Measurements from ENCODE around the gene LMF1. TPM values are rescaled to one million over a fixed set of nuclear protein-coding genes. Genes with fewer than 3 reads are reported as not detected.

The LMF1 gene
- total and polyA plus RNA-seq, 2 of the 4 experiments (the other 2 are of a cell fraction) = 7.7 to 13.1 TPM

- no peaks in the 10 kb centered on the region for H3K36me3 ChIP-seq (ENCODE audit: control insufficient read depth, insufficient read depth, low read length)
- H3K9me1 ChIP-seq (ENCODE audit: insufficient read depth, low read length) = no peaks in the 10 kb centered on the region; the same call in 1 of the 2 replicates
- POLR2A ChIA-PET (ENCODE audit: unreplicated experiment) = no interaction called here
- no peak overlapping the region for H4K5ac ChIP-seq (ENCODE audit: low read depth, low read length)
- no peaks in the 10 kb centered on the region; the same call in 1 of the 2 replicates for H4K20me1 ChIP-seq (ENCODE audit: insufficient read depth, low read length)
- no peak overlapping the region for H3K14ac ChIP-seq (replicated peaks; ENCODE audit: low read depth, low read length)
- H2AK9ac ChIP-seq (replicated peaks; ENCODE audit: low read depth, low read length, poor library complexity) = no peak overlapping the region
- no peak overlapping the region for H3K4ac ChIP-seq (ENCODE audit: low read depth, low read length)
- no peak overlapping the region for H3K4me2 ChIP-seq (ENCODE audit: low read depth, low read length)
- no peak overlapping the region for H2AK5ac ChIP-seq (ENCODE audit: low read depth, low read length)
- no peaks in the 10 kb centered on the region for H3K4me1 ChIP-seq (ENCODE audit: control insufficient read depth, insufficient read depth, low read length)
- no peak overlapping the region for H2BK5ac ChIP-seq (ENCODE audit: low read depth, low read length, poor library complexity, severe bottlenecking)
- in situ Hi-C loops (cut with MboI; ENCODE audit: low sequenced_read_pairs) (no loop called here), dilution Hi-C loops (cut with HindIII; ENCODE audit: low sequenced_read_pairs, unreplicated experiment) (no loop called here), intact Hi-C loops (cut with micrococcal nuclease) (loop anchor here (5.0 kb wide), 1 partner anchor 268 kb away; no protein-coding TSS in a partner anchor)
- H2BK20ac ChIP-seq (ENCODE audit: low read depth, low read length) = no peak overlapping the region
- H4K91ac ChIP-seq (ENCODE audit: insufficient read depth, low read depth, low read length) = no peak overlapping the region
- no peak overlapping the region for H4K8ac ChIP-seq (ENCODE audit: low read depth in 2 of 2, low read length in 2 of 2)
- no peak overlapping the region for H3K23ac ChIP-seq (ENCODE audit: low read depth, low read length)
- no peak overlapping the region for H3K27ac ChIP-seq (ENCODE audit: insufficient read depth, low read length)
- H3K56ac ChIP-seq (ENCODE audit: extremely low read depth, insufficient read depth, low read length) = no peak overlapping the region
- WGBS, 2 experiments (ENCODE audit: extremely low coverage in 2 of 2, insufficient read length in 1 of 2) = 45% methylated on average over 32 of the region's 63 CpGs; no CpG with 5 or more reads in 1 of the 2 experiments
- no peaks in the 10 kb centered on the region for H3K79me1 ChIP-seq (ENCODE audit: low read depth in 1 of 2, low read length in 2 of 2)
- H2AFZ ChIP-seq (replicated peaks; ENCODE audit: low read length, poor library complexity) = no peak overlapping the region
- no peak overlapping the region for H3K18ac ChIP-seq (ENCODE audit: low read depth, low read length)
- 0 out of 2 replicates have a peak, but pooled peaks cover 3% of the 10 kb centered on the region for H3K9me3 ChIP-seq (ENCODE audit: control insufficient read depth, insufficient read depth, low read length)
- ATAC-seq (ENCODE audit: low read depth) (no peak), DNase-seq (no peak)
- H3K27me3 ChIP-seq (ENCODE audit: control insufficient read depth, insufficient read depth, low read length) = peaks cover 84% of the 10 kb centered on the region
- H3K4me3 ChIP-seq (ENCODE audit: insufficient read depth, low read depth, low read length) = no peak overlapping the region
- H2BK15ac ChIP-seq (ENCODE audit: low read depth, low read length) = no peak overlapping the region
- TF ChIP-seq RCOR1 (IDR thresholded peaks at IDR 0.05; ENCODE audit: insufficient replicate concordance, low read length) (no peak), BHLHE40 (IDR thresholded peaks at IDR 0.05; ENCODE audit: low read depth, low read length) (no peak), MXI1 (IDR thresholded peaks at IDR 0.05; ENCODE audit: borderline replicate concordance, low read depth, low read length) (no peak), NFE2L2 (IDR thresholded peaks at IDR 0.05; ENCODE audit: low read depth, low read length) (no peak), CHD1 (IDR thresholded peaks at IDR 0.05; ENCODE audit: low read depth, low read length) (no peak), CTCF (conservative IDR thresholded peaks at IDR 0.05; ENCODE audit: low read depth, low read length) (no peak), POLR2A (IDR thresholded peaks at IDR 0.05; ENCODE audit: low read depth, low read length) (no peak), RFX5 (IDR thresholded peaks at IDR 0.05; ENCODE audit: low read depth, low read length) (no peak), MAFK (IDR thresholded peaks at IDR 0.05; ENCODE audit: low read depth, low read length) (no peak), CEBPB (IDR thresholded peaks at IDR 0.05; ENCODE audit: low read depth, low read length) (no peak), USF2 (IDR thresholded peaks at IDR 0.05; ENCODE audit: low read depth, low read length) (no peak), SMC3 (IDR thresholded peaks at IDR 0.05; ENCODE audit: low read depth, low read length) (no peak), FOS (IDR thresholded peaks at IDR 0.05; ENCODE audit: low read depth, low read length) (no peak), RAD21 (IDR thresholded peaks at IDR 0.05; ENCODE audit: low read length) (no peak), ELK1 (IDR thresholded peaks at IDR 0.05; ENCODE audit: borderline replicate concordance, low read depth, low read length) (no peak), MAZ (IDR thresholded peaks at IDR 0.05; ENCODE audit: borderline replicate concordance, low read depth, low read length) (no peak)
- BruUV-seq (replicated peaks) = no TSS peak
- CTCF ChIA-PET = no interaction called here
- no peak overlapping the region for H3K9ac ChIP-seq (ENCODE audit: low read depth, low read length)
- H2BK120ac ChIP-seq (ENCODE audit: low read depth, low read length) = no peak overlapping the region
Observed at GRCh38 chr16:979859-980594, 9.2 kb upstream of the LMF1 start.
